Endometrium (tissue), 2 donors: ENCODE results near the gene PROS1.
A peak's percentile ranks its signal among the peaks of the same experiment; 100 is the strongest.

Source experiments
- FAIRE-seq: peaks from 2 replicates; lab custom pipeline; 2012; peaks lifted over from hg19 to GRCh38; lab: Jason Lieb, UNC
- donor health status: control.
- donor health status: control.

Gene PROS1

DNA sequence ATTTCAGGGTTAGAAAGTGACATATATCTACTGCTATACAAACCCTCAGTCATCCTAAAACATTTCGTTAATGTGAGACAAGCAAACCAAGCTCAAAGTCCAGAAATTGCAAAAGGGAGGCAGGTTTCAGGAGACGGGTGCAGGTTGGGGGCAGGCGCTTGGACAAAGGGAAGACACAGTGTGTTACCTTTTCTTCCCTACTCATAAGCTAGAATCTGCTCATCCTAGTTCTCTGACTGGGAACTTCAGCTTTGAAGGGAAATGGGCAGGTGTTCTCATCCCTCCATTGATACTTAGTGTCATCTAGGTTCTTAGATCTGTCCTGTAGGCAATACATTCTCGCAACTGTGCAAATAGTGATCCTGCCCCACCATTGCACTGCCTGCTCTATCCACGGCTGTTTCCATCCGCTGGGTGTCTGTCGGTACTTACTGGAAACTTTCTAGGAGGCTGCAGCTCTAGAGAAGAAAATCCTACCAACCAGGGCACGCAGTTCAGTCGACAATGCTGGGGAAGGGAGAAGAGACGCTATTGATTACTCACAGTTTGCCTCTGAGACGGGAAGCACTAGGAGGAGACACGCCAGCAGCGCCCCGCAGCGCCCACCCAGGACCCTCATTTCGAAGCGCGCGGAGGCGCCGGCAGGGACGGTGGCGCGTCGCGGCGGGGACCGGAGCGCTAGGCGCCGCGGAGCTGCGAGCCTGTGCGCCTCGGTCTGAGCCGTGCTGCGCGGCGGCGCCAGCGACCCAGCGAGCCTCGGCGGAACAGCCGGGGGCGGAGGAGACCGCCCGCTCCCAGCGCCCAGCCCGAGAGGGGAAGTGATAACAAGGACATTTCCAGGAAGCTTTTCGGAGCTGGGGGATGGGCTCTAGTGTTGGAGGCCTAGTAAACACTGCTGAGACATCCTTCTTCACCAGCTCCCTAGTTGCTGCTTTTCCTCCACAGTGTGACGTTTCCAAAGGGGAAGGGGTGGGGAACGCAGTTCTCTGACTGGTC, at the start of gene PROS1:
PROS1 (minus strand) TSS at position 766 of the 996 bp plus-strand sequence; CDS start at position 619, 147 bp downstream.
- no peak for FAIRE-seq

GRCh38 chr3:94020293-94020692, 46.6 kb upstream of the PROS1 start:
- no peak for FAIRE-seq

- no peak for FAIRE-seq
Measured at GRCh38 chr3:94019659-94020058, 46.0 kb upstream of the PROS1 start.

DNA sequence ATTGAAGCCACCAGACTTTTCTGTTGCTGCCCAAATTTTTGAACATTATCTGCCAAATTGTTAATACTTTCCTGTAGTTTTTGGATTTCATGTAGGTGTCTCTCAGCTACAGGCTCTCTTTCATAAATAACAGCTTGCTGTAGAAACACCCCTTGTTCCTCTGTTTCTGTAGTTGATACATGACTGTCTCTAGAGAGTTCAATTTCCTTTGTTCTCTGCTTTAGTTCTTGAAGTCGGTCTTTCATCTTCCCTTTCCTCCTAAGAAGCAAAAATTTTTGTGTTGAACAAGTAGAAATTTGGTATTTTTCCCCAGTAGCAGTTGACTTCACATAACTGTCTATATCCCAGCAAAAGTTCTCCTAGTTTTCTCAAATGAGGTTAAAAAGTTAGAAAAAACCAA, 41.3 kb upstream of the PROS1 start:
- no peak for FAIRE-seq

DNA sequence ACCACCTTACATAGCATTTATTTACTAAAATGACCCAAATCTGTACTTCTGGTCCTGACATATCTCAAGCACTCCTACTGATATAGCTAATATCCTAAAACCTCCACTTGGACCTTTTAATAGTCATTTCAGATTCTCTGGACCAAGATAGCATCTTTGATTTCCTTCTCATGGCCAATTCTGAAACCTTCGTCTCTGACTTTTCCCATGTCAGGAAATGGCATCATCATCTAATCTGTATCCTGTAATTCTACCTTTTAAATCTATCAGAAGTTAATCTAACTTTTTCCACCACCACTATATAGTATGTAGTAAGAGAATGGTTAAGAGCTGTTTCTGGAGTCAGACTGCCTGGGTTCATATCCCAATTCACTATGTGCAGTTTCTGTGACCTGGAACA, 38.5 kb upstream of the PROS1 start:
- no peak for FAIRE-seq

DNA sequence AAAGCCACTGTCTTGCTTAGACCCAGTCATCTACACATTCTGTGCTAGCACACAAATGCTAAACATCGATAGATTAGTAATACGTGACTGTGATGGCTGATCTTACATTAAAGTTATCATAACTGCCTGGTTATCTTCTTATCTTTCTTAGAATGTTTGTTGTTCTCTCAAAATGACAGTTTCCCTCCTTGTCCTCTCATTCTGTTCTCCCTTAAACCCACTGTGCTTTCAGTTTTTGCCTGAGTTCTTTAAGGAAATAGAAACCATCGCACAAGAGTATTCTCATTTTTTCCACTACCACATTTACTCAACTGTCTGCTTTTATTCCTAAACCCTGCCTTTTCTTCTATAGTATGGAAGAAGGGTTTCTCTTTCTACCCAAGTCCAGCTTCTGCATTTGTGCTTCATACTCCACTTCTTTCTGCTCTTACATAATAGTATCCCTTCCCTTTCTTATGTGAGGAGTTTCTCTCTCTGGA, 37.6 kb upstream of the PROS1 start:
- no peak for FAIRE-seq

DNA sequence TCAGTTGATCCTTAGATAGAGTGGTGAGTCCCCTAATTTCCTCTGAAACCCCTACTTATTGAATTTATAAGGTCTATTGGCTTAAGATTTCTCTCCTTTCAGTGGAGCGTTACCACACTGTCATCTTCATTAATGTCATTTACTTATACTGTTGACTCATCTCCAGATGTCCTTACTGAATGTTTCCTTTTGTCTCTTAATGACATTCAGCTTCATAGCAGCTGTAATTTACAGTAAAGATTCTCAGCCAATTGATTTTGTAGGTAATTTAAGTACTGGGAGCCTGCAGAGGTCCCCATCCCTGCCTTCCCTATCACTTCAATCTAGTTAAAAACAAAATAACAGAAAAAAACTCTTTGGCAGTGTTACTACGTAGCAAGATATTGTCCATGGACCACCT, 35.9 kb upstream of the PROS1 start:
- no peak for FAIRE-seq

- FAIRE-seq: no peak
Measured at GRCh38 chr3:94008253-94008652, 34.6 kb upstream of the PROS1 start.

GRCh38 chr3:94004301-94004910, 30.7 kb upstream of the PROS1 start:
- FAIRE-seq: peak; percentile 89

DNA sequence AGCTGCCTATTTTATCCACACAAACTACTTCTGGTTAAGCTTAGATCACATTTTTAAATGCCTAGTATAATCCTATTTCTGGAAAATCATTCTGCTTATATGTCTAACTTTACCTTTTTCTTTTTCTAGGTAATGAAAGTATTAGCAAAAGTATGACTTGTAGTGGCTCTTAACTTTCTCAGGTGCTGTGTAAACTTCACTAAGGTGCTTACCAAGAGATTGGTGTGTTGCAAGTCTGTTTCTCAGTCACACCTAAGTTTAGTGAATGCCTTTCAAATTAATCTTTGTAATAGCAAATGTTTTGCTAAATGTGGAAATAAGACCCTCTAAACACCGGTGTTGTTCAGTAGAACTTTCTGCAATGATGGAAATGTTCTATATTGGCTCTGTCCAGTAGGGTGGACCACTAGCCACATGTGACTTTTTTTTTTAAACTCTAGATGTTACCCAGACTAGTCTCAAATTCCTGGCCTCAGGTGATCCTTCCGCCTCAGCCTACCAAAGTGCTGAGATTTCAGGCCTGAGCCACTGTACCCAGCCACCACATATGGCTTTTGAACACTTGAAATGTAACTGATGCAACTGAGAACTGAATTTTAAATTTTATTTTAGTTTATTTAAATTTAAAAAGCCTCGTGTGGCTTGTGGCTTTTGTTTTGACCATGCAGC, 28.3 kb upstream of the PROS1 start:
- no peak for FAIRE-seq

DNA sequence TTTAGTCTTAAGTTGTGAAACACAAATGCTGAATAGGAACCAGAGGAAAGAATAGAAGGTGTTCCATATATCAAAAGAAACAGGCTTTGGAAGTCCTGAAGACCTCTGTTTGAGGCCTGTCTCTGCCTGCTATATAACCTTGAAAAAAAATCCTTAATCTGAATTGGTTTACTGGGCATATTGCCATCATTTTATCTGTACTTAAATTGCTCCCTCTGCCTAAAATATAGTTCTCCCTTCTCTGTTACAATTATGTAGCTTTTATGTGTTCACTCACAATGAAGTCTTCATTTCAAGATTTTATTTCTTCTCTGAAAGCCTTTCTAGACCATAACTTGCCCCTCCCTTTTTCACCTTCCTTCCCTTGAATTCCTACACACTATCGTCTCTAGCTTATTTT, 27.5 kb upstream of the PROS1 start:
- no peak for FAIRE-seq

DNA sequence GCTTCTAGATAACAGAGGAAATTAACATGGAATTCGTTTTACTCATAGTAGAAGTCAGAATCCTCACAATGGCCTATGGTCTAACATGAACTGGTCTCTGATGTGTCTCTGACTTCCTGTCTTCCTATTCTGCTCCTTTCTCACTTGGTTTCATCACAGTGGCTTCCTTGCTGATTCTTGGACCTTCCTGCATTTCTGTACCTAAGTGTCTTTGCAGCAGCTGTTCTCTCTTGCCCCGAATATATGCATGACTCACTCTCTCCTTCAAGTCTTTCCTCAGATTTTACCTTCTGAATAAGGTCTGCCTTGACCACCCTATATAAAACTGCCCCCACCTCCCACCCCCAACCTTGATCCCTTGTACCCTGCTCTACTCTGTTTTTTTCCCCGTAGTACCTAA, 20.4 kb upstream of the PROS1 start:
- no peak for FAIRE-seq

DNA sequence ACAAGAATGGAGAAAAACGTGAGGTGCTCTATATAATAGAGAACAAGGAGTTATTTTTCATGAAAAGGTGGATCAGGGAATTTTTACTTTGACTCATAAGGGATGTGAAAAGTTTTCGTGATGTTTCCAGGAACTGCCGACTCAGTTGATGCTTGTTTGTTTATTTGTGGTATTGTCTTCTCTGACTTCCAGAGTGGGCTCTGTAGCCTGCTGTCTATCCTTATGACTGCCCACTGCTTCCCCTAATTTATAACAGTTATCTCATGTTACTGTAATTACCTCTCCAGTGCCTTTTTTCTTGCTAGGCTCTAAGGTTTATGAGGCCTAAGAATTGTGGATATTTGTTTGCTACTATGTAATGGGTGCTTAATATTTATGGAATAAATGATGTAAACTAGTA, 18.5 kb upstream of the PROS1 start:
- FAIRE-seq: no peak

DNA sequence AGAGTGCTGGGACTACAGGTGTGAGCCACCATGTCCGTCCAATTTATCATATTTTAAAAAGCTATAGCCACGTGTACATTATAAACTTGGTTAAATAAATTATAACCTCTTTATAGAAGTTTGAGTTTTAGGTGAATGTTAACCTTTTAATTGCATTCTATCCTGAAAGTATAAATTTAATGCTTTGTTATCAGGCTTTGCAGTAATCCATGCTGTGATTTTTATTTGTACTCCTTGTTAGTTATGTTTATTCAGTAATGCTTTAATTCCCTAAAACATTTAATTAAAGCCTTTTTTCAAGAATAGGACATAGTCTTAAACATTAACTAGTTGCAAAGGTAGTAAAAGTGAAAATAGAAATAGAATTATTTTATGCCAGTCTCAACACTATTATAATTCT, 17.9 kb upstream of the PROS1 start:
- no peak for FAIRE-seq

- no peak for FAIRE-seq
Measured at GRCh38 chr3:93989241-93989640, 15.5 kb upstream of the PROS1 start.

DNA sequence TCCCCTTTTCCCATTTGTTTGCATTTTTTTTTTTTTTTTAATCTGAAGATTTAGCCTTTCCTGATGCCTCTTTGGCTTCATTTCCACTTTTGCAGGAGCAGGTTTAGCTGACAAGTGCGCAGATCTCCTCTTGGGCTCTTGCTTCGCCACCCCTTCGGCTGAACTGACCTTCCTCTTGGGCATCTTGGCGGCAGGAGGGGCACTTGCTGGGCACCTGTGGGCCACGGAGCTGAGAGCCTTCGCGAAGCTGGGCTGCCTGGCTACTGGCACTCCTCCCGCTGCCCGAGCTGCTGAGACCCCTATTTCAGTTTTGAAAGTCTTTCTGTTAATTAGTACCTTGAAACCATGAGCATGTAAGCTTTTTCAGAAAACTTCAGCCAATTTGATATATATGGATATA, 15.1 kb upstream of the PROS1 start:
- FAIRE-seq: no peak

GRCh38 chr3:93988283-93988682, 14.6 kb upstream of the PROS1 start:
- peak; percentile 81 for FAIRE-seq

GRCh38 chr3:93984618-93985017, 10.9 kb upstream of the PROS1 start:
- no peak for FAIRE-seq

- FAIRE-seq: no peak
Measured at GRCh38 chr3:93983408-93983807, 9.7 kb upstream of the PROS1 start.

GRCh38 chr3:93981649-93982048, 8.0 kb upstream of the PROS1 start:
- no peak for FAIRE-seq

DNA sequence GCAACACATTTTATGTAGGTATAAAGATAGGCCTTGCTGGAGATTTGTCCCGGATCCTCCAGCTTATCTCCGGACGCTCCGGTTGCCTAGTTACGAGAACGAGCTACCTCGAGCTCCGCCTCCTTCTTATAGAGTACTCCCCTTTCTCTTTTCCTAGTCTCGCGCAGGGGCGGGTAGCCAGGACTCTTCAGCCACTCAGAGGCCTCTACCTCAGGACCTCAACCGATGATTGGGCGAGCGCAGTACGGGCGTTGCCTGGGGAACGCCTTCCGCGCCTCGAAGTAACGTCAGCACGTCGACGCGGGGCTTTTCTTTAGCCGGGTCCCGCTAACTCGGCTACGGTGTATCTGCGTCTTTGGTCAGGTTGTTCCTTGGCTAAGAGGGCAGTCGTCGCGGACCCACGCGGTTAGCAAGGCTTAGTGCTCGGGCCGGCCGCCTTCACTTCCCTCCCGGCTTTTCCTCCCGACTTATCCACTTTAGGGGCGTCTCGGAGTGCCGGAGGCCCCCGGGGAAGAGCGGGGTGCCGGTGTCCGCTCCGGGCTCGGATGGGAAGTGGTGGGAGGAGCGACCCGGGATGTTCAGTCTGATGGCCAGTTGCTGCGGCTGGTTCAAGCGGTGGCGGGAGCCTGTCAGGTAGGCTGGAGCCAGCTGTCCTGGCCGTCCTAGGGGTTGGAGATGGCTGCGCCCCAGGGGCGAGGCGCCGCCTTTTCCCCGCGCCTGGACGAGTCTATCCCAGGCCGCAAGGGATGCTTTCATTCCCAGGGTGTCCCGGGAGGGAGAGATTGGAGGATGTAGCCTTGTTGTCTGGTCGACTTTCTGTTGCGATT, 6.4 kb upstream of the PROS1 start, which contains the start of gene ARL13B:
ARL13B (plus strand) TSS at position 306 of the 827 bp plus-strand sequence; CDS start at position 575, 269 bp downstream.
- FAIRE-seq: peak; percentile 99

DNA sequence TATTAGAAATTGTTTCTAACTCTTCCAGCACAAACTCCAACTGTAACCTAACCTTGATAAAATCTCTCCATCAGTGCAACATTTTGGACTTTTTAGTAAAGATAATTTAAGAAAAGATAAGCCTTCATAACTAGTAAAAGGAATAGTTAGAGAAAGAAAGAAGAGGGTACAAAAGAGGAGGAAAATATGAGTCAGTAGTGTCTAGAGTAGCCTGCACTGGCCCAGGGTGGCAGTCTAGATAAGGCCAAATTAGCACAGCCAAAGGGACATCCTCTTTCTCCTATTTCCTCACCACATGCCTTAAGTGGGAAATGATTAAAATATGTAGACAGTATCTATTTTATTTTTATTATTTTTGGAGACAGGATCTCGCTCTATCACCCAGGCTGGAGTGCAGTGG, 3.7 kb downstream of the PROS1 start:
- no peak for FAIRE-seq
